Heart left ventricle (tissue), 13 donors: ENCODE data around the gene UBQLN4.

Experiments used
- POLR2A ChIP-seq, 2 donors: fragments of 450-650 bp; IDR thresholded peaks; one replicate each; pipeline ENCODE4 v1.6.1; 2017; ENCODE audit warnings: antibody characterized with exemption in 2 of 2, mild to moderate bottlenecking in 2 of 2, moderate library complexity in 2 of 2
- TF ChIP-seq, protein P1 (sequence below), 12 donors: fragments of 200-600 bp; sonication (generic) in 4 of 12; IDR thresholded peaks; one replicate each; pipeline versions ENCODE4 v1.5.0 to v1.8.0; 2018 to 2022; ENCODE audit warnings: antibody characterized with exemption in 12 of 12, mild to moderate bottlenecking in 5 of 12
- donor health status: ischemic (EF 13 %, LVEDD 7.1; RV severe dilation, severe dysfunction).
- donor health status: DM: no; HTN: yes; CAD: no.
- donor health status: DM: no; HTN: no; CAD: no.
- donor health status: ischemic (EF 25% LVEDD 6.9; RV normal size, moderate dysfunction).
- donor health status: ischemic (EF 25% LVEDD 5.7; RV mildly dilated, moderate dysfunction).
- donor health status: ischemic (EF 35%, LVEDD 5.7; RV mildly dilated, moderate dysfunction).
- donor health status: nonischemic (EF 11% LVEDD 7.7; RV severe dilation, severe dysfunction).
- donor health status: DM: yes; HTN: yes; CAD: no.
- donor health status: PGD.
- donor health status: ischemic (EF 29% LVEDD 5.4; RV normal size, mild dysfunction).
- donor health status: nonischemic (EF 23%, LVEDD 6.1; RV moderate dilation, normal function).

DNA sequence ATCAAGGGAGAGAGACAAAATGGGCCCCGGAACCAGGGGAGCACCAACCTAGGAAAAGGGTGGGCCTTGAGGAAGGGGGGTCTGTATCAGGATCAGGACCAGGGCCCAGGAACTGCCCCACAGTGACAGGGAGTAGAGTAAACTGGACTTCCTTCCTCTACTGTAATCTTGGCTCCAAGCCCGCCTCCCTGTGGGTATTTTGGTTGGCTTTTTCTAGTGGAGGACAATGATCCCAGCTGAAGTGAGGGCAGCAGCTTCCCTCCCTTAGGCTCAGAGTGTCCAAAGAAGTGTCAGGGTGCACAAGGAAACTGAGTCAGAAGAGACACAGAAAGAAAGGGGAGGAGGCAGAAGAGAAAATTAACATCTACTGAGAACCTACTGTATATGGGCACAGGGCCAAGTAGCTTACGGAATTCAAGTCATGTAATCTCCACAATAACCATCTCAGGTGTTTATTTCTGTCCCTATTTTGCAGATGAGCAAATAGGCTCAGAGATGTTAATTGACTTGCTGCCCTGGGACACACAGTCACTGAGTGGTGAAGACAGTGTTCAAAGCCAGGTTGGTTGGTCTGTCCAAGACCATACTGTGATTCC is 4.8 kb downstream of the UBQLN4 start:
- no peak for TF ChIP-seq POLR2A (IDR thresholded peaks at IDR 0.05)
- TF ChIP-seq, protein P1, sequence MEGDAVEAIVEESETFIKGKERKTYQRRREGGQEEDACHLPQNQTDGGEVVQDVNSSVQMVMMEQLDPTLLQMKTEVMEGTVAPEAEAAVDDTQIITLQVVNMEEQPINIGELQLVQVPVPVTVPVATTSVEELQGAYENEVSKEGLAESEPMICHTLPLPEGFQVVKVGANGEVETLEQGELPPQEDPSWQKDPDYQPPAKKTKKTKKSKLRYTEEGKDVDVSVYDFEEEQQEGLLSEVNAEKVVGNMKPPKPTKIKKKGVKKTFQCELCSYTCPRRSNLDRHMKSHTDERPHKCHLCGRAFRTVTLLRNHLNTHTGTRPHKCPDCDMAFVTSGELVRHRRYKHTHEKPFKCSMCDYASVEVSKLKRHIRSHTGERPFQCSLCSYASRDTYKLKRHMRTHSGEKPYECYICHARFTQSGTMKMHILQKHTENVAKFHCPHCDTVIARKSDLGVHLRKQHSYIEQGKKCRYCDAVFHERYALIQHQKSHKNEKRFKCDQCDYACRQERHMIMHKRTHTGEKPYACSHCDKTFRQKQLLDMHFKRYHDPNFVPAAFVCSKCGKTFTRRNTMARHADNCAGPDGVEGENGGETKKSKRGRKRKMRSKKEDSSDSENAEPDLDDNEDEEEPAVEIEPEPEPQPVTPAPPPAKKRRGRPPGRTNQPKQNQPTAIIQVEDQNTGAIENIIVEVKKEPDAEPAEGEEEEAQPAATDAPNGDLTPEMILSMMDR (IDR thresholded peaks at IDR 0.05): no peak
